Left ventricle myocardium inferior (tissue), 1 donor: ENCODE results near the gene ZNF839. TPM values are rescaled to one million over a fixed set of nuclear protein-coding genes. Genes with fewer than 3 reads are reported as not detected.

Experiments
- DNase-seq: peaks from one replicate; pipeline ENCODE4 v3.0.0-alpha.2; 2020
- H3K27ac ChIP-seq: fragments of 200-600 bp; replicated peaks from 2 replicates; pipeline ENCODE4 v1.8.0; 2021
- H3K27me3 ChIP-seq: fragments of 200-600 bp; 2 replicates; pipeline ENCODE4 v1.8.0; 2021; ENCODE audit warnings: low read depth
- H3K36me3 ChIP-seq: fragments of 200-600 bp; 2 replicates; pipeline ENCODE4 v1.8.0; 2021
- H3K4me1 ChIP-seq: fragments of 200-600 bp; 2 replicates; pipeline ENCODE4 v1.8.0; 2021
- H3K4me3 ChIP-seq: fragments of 200-600 bp; 2 replicates; pipeline ENCODE4 v1.8.0; 2021; ENCODE audit warnings: mild to moderate bottlenecking, moderate library complexity
- H3K9me3 ChIP-seq: fragments of 200-600 bp; replicated peaks from 2 replicates; pipeline ENCODE4 v1.8.0; 2021
- CTCF ChIP-seq: fragments of 200-600 bp; IDR thresholded peaks from 2 replicates; pipeline ENCODE4 v1.8.0; 2021; ENCODE audit warnings: antibody characterized with exemption, mild to moderate bottlenecking, borderline replicate concordance
- intact Hi-C: fragments of 100-400 bp; cut with micrococcal nuclease; formaldehyde crosslinking; loops from one replicate; pipeline ENCODE4 v1.11.0; 2022
- total RNA-seq: library from RNA; stranded (reverse); fragmentation: NEBNext Ultra II Directional; extraction: Animal tissue kit (Norgen Biotek cat#: 25700); gene quantifications from one replicate; pipeline ENCODE4 v1.2.1, GENCODE V29; 2021
- donor health status: DM: no; HTN: yes; CAD: no; lungs with severe emphysema.

Gene ZNF839
- total RNA-seq, 1 donor from 2014 or later, result 6.9 TPM

- H3K4me1 ChIP-seq, result peaks cover 64% of the 10 kb centered on the region
- H3K27ac ChIP-seq, result peak overlapping the region; percentile 96
- H3K36me3 ChIP-seq, result peaks cover 20% of the 10 kb centered on the region
- intact Hi-C loops, result no loop called here
- TF ChIP-seq CTCF, result no peak
- DNase-seq, result peak; percentile 53
- H3K4me3 ChIP-seq, result peak overlapping the region; percentile 95
- no peaks in the 10 kb centered on the region for H3K9me3 ChIP-seq
- H3K27me3 ChIP-seq, result no peaks in the 10 kb centered on the region
Observed at GRCh38 chr14:102363182-102363943, 43.8 kb downstream of the ZNF839 start.

DNA sequence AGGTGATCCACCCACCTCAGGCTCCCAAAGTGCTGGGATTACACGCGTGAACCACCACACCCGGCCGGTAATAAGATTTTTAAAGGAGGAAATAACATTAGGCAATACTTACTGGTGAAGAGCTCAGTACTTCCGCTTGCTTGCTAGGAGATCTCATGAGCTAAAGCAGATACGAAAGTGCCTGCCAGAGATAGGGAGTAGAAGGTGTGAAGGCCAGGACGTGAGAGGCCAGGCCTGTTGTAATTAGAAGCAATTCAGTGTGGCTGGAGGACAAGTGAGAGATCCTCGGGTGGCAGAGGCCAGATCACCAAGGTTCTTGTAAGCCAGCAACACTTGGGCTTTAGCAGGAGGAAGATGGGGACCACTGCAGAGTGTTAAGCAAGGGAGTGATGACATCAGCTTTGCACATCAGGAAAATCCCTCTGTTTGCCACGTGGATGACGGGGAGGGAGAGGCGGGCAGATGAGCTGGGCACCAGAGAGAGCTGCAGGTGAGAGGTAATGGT is 50.8 kb downstream of the ZNF839 start:
- DNase-seq, result no peak
- intact Hi-C loops, result no loop called here
- H3K4me3 ChIP-seq, result no peak overlapping the region
- no peaks in the 10 kb centered on the region for H3K9me3 ChIP-seq
- no peaks in the 10 kb centered on the region for H3K27me3 ChIP-seq
- no peak for TF ChIP-seq CTCF
- no peaks in the 10 kb centered on the region for H3K36me3 ChIP-seq
- peaks cover 40% of the 10 kb centered on the region for H3K4me1 ChIP-seq
- peak overlapping the region; percentile 47 for H3K27ac ChIP-seq

DNA sequence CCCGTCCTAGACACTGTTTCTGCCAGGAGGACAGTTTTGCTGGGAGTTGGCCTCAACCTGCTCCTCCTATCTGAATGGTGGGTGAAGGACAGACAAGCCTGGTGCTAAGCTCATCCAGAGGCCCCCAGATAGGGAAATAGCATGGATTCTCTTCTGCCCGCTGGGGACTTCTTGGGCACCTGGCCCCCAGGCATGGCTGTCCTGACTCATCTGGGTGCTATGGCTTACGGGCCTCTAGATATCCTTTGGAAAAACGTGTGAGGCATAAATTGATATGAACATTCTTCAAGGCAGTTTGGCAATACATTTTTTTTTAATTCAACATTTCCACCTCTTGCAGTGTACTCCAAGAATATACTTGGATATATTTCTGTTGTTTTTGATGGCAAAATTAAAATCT is 51.8 kb downstream of the ZNF839 start:
- H3K27me3 ChIP-seq, result no peaks in the 10 kb centered on the region
- no peak overlapping the region for H3K27ac ChIP-seq
- H3K4me1 ChIP-seq, result peaks cover 34% of the 10 kb centered on the region
- no peak overlapping the region for H3K4me3 ChIP-seq
- no peak for DNase-seq
- no peak for TF ChIP-seq CTCF
- no peaks in the 10 kb centered on the region for H3K9me3 ChIP-seq
- H3K36me3 ChIP-seq, result no peaks in the 10 kb centered on the region
- intact Hi-C loops, result no loop called here

DNA sequence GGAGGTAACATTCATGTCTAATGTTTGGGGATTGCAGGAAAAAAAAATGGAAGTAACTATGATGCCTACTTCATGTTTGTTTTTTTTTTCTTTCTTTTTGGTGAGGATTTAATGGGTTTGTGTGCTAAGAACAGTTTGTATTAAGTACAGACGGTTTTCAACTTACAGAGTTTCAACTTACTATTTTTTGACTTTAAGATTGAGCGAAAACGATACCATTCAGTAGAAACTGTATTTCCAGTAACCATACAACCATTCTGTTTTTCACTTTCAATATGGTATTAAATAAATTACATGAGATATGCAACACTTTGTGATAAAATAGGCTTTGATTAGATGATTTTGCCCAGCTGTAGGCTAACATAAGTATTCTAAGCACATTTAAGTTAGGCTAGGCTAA is 53.6 kb downstream of the ZNF839 start:
- Histone ChIP-seq H3K36me3 (peaks cover 16% of the 10 kb centered on the region), H3K9me3 (no peaks in the 10 kb centered on the region), H3K4me3 (no peak overlapping the region), H3K4me1 (peaks cover 23% of the 10 kb centered on the region), H3K27ac (no peak overlapping the region), H3K27me3 (no peaks in the 10 kb centered on the region)
- TF ChIP-seq CTCF, result no peak
- intact Hi-C loops, result no loop called here
- no peak for DNase-seq

- intact Hi-C loops, result no loop called here
- no peak for DNase-seq
- TF ChIP-seq CTCF, result no peak
- Histone ChIP-seq H3K9me3 (no peaks in the 10 kb centered on the region), H3K36me3 (peaks cover 28% of the 10 kb centered on the region), H3K4me1 (peaks cover 21% of the 10 kb centered on the region), H3K27ac (no peak overlapping the region), H3K27me3 (no peaks in the 10 kb centered on the region), H3K4me3 (no peak overlapping the region)
Observed at GRCh38 chr14:102374264-102374663, 54.7 kb downstream of the ZNF839 start.
